ENCODE data around the gene DDI2.
"Not testable (repeated sequence)": the region's sequence is repeated elsewhere in the genome, so short reads cannot be mapped to it uniquely, and the experiment has no call there.

DDI2 gene

DNA sequence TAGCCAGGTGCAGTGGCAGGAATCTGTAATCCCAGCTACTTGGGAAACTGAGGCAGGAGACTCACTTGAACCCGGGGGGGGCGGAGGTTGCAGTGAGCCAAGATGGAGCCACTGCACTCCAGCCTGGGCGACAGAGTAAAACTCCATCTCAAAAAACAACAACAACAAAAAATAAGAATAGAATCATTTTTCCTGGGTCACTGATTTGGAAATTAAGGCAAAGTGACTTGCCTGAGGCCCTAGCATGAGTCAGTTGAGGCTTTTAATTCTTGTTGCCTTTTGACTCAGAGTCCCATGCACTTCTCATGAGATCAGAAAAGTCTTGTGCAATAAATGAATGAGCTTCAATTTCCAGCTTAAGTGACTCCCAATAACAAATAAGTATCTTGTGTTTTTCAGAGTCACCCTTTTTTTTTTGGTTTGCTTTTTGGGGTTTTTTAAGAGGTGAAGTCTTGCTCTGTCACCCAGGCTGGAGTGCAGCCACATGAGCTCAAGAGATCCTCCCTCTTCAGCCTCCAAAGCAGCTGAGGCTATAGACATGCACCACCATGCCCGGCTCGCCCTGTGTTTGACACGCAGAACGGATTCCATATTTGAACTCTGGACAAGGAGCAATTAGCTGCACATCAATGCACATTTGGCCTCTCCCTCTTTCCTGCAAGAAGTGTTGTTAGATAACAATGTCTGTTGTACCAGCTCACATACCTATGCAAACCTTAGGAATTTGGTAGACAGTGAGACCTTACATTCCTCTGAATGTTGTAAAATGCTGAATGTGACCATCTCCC, 63.5 kb downstream of the DDI2 start:
- no peak for DNase-seq

- no peak for DNase-seq
These were observed 64.4 kb downstream of the DDI2 start for GRCh38 chr1:15681349-15682292.

DNA sequence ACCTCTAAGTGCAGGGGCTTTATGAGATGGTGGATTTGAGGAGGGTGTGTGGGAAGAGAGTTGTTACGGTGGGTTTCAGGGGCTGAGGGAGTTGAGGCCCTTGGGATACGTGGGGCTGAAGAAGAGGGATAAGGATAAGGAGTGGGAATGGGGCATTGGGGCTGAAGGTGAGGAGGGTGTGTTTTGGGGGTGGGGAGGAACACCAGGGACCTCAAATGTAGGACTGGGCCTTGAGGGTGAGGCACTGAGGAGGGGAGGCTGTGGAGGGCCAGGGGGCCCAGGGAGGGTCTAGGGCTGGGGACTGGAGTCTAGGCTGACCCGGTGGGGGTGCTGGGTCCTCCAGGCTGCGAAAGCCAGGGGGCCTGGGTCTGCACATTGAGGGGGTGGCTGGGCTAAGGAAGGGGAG, 65.7 kb downstream of the DDI2 start:
- no peak for DNase-seq

- DNase-seq, result no peak
These were observed 66.2 kb downstream of the DDI2 start for GRCh38 chr1:15683345-15684039.

DNA sequence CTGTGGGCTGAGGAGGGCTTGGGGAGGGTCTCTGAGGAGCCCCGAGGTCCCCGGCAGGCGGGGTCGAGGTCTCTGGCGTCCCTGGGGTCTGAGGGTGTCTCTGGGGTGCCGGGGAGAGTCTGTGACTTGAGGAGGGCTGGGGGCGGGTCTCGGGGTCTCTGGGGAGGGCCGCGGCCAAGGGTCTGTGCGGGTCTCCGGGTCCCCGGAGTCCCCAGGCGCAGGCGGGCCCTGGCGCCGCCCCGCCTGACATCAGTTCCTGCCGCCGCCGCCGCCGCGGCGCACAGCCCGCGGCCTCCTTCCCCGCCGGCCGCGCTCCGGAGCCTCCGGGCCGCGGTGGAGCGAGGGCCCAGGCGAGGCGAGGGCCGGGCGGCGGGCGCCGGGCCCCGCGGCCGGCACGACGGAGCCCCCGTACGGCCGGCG, 66.8 kb downstream of the DDI2 start, which contains the start of gene PLEKHM2:
Gene PLEKHM2 (plus strand): TSS at position 279 of the 420 bp plus-strand sequence. CDS start 239 bp downstream, outside the sequence.
- no peak for DNase-seq

- no peak for DNase-seq
These were observed 67.4 kb downstream of the DDI2 start for GRCh38 chr1:15684468-15685291.

- no peak for DNase-seq
These were observed 68.6 kb downstream of the DDI2 start for GRCh38 chr1:15685820-15686219.

GRCh38 chr1:15687446-15687845, 70.2 kb downstream of the DDI2 start:
- DNase-seq, result no peak

- DNase-seq, result no peak
These were observed 73.1 kb downstream of the DDI2 start for GRCh38 chr1:15690317-15690716.

GRCh38 chr1:15691434-15692032, 74.3 kb downstream of the DDI2 start:
- no peak for DNase-seq

DNA sequence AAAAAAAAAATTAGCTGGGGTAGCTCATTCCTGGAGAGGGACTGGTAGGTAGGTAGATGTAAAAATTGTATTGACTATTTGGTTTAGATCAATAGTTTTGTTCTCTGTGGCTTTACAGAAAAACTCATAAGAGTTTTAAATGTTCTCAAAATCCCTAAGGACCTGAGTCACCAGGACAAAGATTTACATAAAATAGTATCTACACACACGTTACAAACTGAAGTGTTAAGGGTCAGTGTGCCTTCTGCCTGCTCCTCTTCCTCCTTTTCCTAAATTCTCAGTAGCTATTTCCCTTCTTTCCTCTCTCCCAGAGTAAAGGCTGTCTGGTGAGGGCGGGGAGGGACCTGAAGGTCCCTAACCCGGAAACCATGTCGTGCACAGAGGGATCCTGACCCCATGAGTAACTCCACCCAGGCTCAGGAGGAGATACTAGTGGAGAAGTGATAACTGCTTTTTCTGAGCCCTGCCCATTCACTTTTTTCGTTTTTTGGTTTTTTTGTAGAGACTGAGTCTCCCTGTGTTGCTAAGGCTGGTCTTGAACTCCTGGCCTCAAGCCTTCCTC, 74.9 kb downstream of the DDI2 start:
- no peak for DNase-seq

DNA sequence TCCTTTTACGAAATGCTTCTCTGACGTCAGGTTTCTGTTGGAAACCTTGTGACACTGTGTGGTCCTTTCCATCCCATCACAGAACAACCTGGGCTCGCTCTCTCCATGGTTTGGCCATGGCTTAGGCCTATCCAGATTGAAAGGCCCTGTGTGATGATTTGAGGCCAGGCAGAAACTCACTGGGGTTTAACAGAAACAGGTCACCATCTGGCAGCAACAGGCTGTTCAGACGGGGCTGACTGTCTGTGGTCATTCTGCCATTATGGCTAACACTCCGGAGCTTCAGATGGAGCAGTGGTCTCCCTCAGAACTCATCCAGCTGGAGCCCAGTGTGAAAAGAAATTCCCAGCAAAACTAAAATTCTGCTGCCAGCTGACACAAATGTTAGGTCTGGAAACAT, 76.1 kb downstream of the DDI2 start:
- DNase-seq, result no peak

DNA sequence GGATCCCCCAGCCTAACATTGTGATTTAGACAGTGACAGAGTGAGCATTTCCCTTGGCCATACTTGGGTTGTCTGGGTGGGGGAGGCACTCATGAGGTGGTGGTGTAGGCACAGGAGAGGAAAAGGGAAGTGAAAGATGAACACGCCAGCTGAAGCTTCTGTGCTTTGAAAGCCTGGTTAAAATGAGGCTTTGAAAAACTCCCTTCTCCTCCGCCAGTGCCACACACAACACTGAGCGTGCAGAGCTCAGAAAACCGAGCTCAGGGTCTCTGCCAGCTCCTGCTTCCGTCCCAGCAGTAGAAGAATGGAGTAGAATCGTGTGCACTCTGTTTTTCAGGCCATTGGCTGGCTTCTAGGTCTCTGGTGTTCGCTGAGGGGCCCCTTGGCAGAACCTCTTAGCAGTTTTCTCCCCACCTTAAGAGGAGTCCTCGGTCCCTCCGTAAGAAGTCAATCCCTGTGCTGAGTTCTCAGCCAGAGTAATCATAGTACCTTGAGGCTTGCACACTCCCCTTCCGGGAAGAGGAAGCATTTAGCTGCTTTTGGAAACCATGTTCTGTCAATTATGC, 79.8 kb downstream of the DDI2 start:
- DNase-seq, result no peak

GRCh38 chr1:15698201-15698600, 80.9 kb downstream of the DDI2 start:
- no peak for DNase-seq

GRCh38 chr1:15699321-15699720, 82.1 kb downstream of the DDI2 start:
- DNase-seq, result not testable (repeated sequence)

DNA sequence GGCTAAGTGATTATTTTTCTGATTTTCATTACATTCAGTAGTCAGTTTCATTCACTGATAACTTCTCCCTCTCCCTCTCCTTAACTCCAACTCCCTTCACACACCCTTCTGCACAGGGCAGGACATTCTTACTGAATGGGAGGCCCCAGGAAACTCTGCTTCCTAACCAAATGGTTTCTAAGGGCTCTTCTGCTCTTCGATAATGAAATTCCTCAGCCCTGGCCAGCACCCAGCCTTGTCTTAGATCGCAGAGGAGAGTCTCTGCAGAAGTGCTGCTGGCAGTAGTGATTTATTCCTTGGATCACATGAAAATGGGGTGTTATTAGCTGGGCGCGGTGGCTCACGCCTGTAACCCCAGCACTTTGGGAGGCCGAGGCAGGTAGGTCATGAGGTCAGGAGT, 83.2 kb downstream of the DDI2 start:
- no peak for DNase-seq

DNA sequence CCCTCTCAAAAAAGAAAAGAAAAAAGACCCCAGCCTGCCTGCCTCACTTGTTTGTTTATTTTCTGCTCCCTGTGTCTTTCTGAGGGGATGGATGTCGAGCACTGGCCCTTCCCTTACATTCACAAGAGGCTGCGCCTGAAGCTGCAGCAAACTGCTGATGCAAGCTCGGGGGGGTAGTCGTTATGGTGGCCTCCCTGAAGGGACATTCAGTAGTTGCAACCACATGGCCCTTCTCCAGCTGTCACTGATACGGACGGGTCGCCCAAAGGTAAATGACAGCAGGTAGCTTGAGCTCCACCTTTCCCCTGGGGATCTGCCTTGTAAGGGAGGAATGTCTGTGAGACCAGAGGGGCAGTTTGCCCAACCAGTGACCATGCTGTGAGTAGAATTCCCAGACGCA, 84.5 kb downstream of the DDI2 start:
- DNase-seq, result no peak

DNA sequence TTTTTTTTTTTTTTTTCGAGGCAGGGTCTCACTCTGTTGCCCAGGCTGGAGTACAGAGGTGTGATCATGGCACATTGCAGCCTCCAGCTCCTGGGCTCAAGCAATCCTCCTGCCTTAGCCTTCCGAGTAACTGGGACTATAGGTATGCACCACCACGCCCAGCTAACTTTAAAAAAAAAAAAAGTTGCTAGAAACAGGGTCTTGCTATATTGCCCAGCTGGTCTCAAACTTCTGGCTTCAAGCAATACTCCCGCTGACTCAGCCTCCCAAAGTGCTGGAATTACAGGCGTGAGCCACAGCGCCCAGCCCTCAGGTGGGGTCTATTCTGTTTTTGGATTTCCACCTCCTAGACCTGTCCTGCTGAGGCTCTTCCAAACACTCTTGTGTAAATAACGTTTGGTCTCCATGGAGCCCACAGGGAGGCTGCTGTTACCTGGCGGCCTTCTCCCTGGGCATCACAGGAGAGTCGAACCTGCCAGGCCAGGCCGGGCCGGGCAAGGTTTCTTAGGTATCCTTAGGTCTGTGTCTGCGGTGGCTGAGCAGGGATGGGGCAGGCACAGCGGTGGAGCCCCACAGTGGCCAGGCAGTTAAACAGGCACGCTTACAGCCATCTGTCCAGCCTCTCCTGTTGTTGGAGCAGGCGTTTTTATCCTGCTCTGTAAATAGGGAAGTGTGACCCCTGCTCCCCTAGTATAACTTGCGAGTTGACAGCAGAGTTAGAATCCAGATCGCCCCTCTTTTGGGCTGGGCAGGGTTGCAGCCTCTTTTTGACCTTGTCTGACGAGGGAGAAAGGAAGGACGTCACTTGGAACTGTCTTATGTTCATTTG, 85.7 kb downstream of the DDI2 start:
- DNase-seq, result no peak

DNA sequence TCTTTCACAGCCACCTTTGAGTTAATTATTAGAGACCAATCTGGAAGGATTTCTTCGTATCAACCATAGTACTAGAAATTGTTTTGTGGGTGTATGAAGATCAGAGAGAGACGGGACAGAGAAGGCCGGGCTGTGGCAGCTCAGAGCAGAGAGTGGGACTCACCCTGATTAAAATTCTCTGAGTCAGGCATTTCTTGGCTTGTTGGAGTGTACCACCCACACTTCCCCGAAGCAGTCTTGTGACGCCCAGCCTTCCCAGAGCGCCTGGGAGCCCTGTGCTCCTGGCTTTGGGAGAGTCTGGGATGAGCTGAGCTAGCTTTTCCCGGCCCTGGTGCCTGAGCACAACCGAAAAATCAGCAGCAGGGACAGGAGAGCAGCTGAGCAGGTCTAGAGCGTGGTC, 86.3 kb downstream of the DDI2 start:
- no peak for DNase-seq

DNA sequence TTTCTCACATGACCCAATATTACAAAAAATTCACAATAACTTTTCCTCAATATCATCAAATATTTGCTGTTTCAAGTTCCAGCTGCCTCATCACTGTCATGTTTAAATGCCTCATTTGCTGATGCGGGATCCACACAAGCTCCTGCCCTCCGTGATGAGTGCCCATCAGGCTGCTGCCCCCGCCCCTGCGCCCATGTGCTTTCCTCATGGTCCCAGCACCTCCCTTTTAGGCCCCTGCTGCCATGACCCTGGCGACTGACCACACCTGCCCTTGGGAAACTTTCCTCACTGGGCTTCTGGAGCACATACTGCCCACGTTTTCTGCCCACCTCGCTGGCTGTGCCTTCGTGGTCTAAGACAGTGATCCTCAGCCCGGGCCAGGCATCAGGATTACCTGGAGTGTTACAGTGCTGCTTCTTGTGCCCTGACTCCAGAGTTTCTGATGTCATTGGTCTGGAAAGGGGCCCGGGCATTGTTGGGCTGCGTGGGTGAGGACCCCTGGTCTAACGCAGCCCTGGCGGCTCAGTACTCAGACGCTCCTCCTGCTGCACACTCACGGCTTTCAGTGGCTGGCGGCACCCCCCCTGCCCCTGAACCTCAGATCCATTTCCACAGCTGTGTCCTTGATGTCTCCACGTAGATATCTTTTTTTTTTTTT, 87.4 kb downstream of the DDI2 start:
- no peak for DNase-seq
